NCI-H748 (cell line): Measurements from ENCODE around the gene PADI6.

ENCODE experiments used
- DNase-seq: peaks from one replicate; lab custom pipeline; 2025; ENCODE audit not compliant: unreplicated experiment; lab: John Stamatoyannopoulos, UW

Gene PADI6

GRCh38 chr1:17356387-17357026 is 15.5 kb upstream of the PADI6 start:
- no peak for DNase-seq

GRCh38 chr1:17358557-17358956 is 13.4 kb upstream of the PADI6 start:
- no peak for DNase-seq

- DNase-seq = peak; percentile 2
Measured at GRCh38 chr1:17359031-17359430, 13.0 kb upstream of the PADI6 start.

- DNase-seq = no peak
Measured at GRCh38 chr1:17359808-17360207, 12.2 kb upstream of the PADI6 start.

- DNase-seq = no peak
Measured at GRCh38 chr1:17360272-17360956, 11.6 kb upstream of the PADI6 start.

GRCh38 chr1:17361687-17362086 is 10.3 kb upstream of the PADI6 start:
- no peak for DNase-seq

- no peak for DNase-seq
Measured at GRCh38 chr1:17363351-17363750, 8.6 kb upstream of the PADI6 start.

GRCh38 chr1:17363771-17364170 is 8.2 kb upstream of the PADI6 start:
- no peak for DNase-seq

- no peak for DNase-seq
Measured at GRCh38 chr1:17365293-17365692, 6.7 kb upstream of the PADI6 start.

GRCh38 chr1:17369466-17369865 is 2.5 kb upstream of the PADI6 start:
- no peak for DNase-seq

- peak; percentile 3 for DNase-seq
Measured at GRCh38 chr1:17370618-17371017, 1.4 kb upstream of the PADI6 start.

GRCh38 chr1:17372955-17373354 is 959 bp downstream of the PADI6 start:
- no peak for DNase-seq

- no peak for DNase-seq
Measured at GRCh38 chr1:17375651-17376050, 3.7 kb downstream of the PADI6 start.

GRCh38 chr1:17377325-17377953 is 5.4 kb downstream of the PADI6 start:
- peak; percentile 90 for DNase-seq

- no peak for DNase-seq
Measured at GRCh38 chr1:17381161-17381560, 9.2 kb downstream of the PADI6 start.

GRCh38 chr1:17392199-17392740 is 20.3 kb downstream of the PADI6 start:
- no peak for DNase-seq

GRCh38 chr1:17393230-17393629 is 21.2 kb downstream of the PADI6 start:
- no peak for DNase-seq

GRCh38 chr1:17397910-17398695 is 26.1 kb downstream of the PADI6 start:
- DNase-seq = no peak

GRCh38 chr1:17400725-17401341 is 28.8 kb downstream of the PADI6 start:
- no peak for DNase-seq

- no peak for DNase-seq
Measured at GRCh38 chr1:17401841-17402240, 29.8 kb downstream of the PADI6 start.

GRCh38 chr1:17403081-17403480 is 31.1 kb downstream of the PADI6 start:
- no peak for DNase-seq
